Breast epithelium (tissue), 3 donors: ENCODE results near the gene TUBGCP5.

Source experiments
- POLR2A ChIP-seq: fragments of 450-650 bp; IDR thresholded peaks from one replicate; pipeline ENCODE4 v1.6.1; 2016; ENCODE audit warnings: antibody characterized with exemption, mild to moderate bottlenecking, moderate library complexity
- TF ChIP-seq, protein P1 (sequence below), 3 donors: fragments of 450-650 bp; IDR thresholded peaks; one replicate each; pipeline ENCODE4 v1.5.1; 2016 to 2017; ENCODE audit warnings: antibody characterized with exemption in 3 of 3, mild to moderate bottlenecking in 3 of 3, moderate library complexity in 3 of 3

DNA sequence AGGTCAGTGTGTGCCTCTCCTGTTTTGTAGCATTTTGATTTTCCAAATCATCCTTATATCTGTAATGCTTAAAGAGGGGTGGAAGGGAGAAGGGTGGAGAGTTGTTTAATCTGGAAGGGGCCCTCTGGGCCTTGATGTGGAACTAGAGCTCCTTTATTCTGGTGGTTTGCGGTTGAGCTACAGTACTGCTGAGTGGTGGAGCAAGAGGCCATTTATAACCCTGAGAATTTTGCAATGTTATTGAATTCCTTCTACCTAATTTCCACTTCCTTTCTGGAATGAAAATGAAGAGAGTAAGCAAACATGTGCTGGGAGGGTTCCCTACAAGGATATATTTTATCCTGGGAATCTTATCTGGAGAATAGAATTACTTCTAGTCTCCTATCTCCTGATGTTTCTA is 35.3 kb upstream of the TUBGCP5 start:
- TF ChIP-seq, protein P1, sequence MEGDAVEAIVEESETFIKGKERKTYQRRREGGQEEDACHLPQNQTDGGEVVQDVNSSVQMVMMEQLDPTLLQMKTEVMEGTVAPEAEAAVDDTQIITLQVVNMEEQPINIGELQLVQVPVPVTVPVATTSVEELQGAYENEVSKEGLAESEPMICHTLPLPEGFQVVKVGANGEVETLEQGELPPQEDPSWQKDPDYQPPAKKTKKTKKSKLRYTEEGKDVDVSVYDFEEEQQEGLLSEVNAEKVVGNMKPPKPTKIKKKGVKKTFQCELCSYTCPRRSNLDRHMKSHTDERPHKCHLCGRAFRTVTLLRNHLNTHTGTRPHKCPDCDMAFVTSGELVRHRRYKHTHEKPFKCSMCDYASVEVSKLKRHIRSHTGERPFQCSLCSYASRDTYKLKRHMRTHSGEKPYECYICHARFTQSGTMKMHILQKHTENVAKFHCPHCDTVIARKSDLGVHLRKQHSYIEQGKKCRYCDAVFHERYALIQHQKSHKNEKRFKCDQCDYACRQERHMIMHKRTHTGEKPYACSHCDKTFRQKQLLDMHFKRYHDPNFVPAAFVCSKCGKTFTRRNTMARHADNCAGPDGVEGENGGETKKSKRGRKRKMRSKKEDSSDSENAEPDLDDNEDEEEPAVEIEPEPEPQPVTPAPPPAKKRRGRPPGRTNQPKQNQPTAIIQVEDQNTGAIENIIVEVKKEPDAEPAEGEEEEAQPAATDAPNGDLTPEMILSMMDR (IDR thresholded peaks at IDR 0.05), result no peak
- no peak for TF ChIP-seq POLR2A
